ENCODE results near the gene ZIC4. TPM values are rescaled to one million over a fixed set of nuclear protein-coding genes. Genes with fewer than 3 reads are reported as not detected.

Gene ZIC4
- total and polyA plus RNA-seq, 2 experiments from 2014 or later = not detected

- no peak for TF ChIP-seq EZH2phosphoT487 (IDR thresholded peaks at IDR 0.05; ENCODE audit: unreplicated experiment)
- TF ChIP-seq NANOG (IDR thresholded peaks at IDR 0.05; ENCODE audit: borderline replicate concordance) = no peak
- no peak for TF ChIP-seq ZNF114 (CRISPR knock-in tag; IDR thresholded peaks at IDR 0.05)
- no peak for TF ChIP-seq STAT1 (IDR thresholded peaks at IDR 0.05; ENCODE audit: unreplicated experiment)
- no peak for TF ChIP-seq JUNB (IDR thresholded peaks at IDR 0.05; ENCODE audit: unreplicated experiment)
Measured at GRCh38 chr3:147428754-147429153, 22.4 kb upstream of the ZIC4 start (continued).

- Histone ChIP-seq H3K9me2 (ENCODE audit: insufficient read depth) (no peaks in the 10 kb centered on the region), H3K4me2 (no peak overlapping the region), H3K79me2 (replicated peaks; ENCODE audit: insufficient read depth) (no peaks in the 10 kb centered on the region), H3K36me3 (ENCODE audit: insufficient read depth) (no peaks in the 10 kb centered on the region), H2AFZ (no peak overlapping the region), H3K27ac (ENCODE audit: low read depth) (no peak overlapping the region), H3K4me3 (no peak overlapping the region), H4K20me1 (replicated peaks; ENCODE audit: insufficient read depth) (no peaks in the 10 kb centered on the region; the same call in 1 of the 2 replicates), H3K27me3 (ENCODE audit: insufficient read depth) (peaks cover 47% of the 10 kb centered on the region), H3F3A (replicated peaks; ENCODE audit: low read depth) (peaks cover 3% of the 10 kb centered on the region; the same call in 1 of the 2 replicates), H3K4me1 (ENCODE audit: insufficient read depth) (peaks cover 24% of the 10 kb centered on the region)
- peaks cover 23% of the 10 kb centered on the region for H3K27me3 Mint-ChIP-seq (ENCODE audit: insufficient read depth, low read depth, poor library complexity)
- TF ChIP-seq, protein P1, sequence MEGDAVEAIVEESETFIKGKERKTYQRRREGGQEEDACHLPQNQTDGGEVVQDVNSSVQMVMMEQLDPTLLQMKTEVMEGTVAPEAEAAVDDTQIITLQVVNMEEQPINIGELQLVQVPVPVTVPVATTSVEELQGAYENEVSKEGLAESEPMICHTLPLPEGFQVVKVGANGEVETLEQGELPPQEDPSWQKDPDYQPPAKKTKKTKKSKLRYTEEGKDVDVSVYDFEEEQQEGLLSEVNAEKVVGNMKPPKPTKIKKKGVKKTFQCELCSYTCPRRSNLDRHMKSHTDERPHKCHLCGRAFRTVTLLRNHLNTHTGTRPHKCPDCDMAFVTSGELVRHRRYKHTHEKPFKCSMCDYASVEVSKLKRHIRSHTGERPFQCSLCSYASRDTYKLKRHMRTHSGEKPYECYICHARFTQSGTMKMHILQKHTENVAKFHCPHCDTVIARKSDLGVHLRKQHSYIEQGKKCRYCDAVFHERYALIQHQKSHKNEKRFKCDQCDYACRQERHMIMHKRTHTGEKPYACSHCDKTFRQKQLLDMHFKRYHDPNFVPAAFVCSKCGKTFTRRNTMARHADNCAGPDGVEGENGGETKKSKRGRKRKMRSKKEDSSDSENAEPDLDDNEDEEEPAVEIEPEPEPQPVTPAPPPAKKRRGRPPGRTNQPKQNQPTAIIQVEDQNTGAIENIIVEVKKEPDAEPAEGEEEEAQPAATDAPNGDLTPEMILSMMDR (conservative IDR thresholded peaks at IDR 0.05; ENCODE audit: low read depth in 2 of 2) = no peak
- no peak for TF ChIP-seq ZNF331 (CRISPR knock-in tag; IDR thresholded peaks at IDR 0.05; ENCODE audit: low read depth)
- TF ChIP-seq EZH2 (IDR thresholded peaks at IDR 0.05; ENCODE audit: low read depth, unreplicated experiment) = no peak
- no peak for TF ChIP-seq ZNF114 (CRISPR knock-in tag; IDR thresholded peaks at IDR 0.05)
- TF ChIP-seq JUNB (IDR thresholded peaks at IDR 0.05; ENCODE audit: unreplicated experiment) = no peak
- no peaks in the 10 kb centered on the region for H3K36me3 Mint-ChIP-seq (ENCODE audit: low read depth)
- DNase-seq (ENCODE audit: low spot score) = no peak
- peaks cover 16% of the 10 kb centered on the region for H3K4me1 Mint-ChIP-seq
- no peak overlapping the region for H3K4me3 Mint-ChIP-seq
- no peaks in the 10 kb centered on the region for H3K9me3 Mint-ChIP-seq
- no peak overlapping the region for H3K27ac Mint-ChIP-seq
- no peak for ATAC-seq
Measured at GRCh38 chr3:147428326-147428725, 22.0 kb upstream of the ZIC4 start.

DNA sequence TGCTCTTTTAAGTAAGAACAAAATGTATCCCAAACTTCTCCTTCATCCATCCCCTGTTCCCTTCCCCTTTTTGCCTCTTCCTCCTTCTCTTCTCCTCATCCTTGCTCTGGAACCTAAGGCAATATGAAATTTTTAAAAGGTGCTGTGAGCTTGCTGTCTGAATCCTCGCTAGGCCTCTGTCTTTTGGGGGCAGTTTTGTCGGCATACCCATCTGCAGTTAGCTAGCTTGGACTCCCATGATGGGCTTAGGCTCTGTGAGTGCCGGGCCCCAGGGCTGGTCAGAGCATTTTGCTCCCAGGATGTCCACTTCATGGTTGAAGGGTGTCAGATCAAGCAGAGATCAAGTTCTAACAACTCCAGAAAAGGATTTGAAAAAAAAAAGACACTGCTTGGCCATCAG lies 21.4 kb upstream of the ZIC4 start:
- Mint-ChIP-seq H3K4me1 (peaks cover 22% of the 10 kb centered on the region), H3K27me3 (ENCODE audit: insufficient read depth, low read depth, poor library complexity) (peaks cover 29% of the 10 kb centered on the region), H3K4me3 (no peak overlapping the region), H3K9me3 (no peaks in the 10 kb centered on the region), H3K27ac (no peak overlapping the region), H3K36me3 (ENCODE audit: low read depth) (no peaks in the 10 kb centered on the region)
- H3K4me2 ChIP-seq = no peak overlapping the region
- H3K36me3 ChIP-seq (ENCODE audit: insufficient read depth) = no peaks in the 10 kb centered on the region
- ATAC-seq = no peak
- no peak overlapping the region for H3K27ac ChIP-seq (ENCODE audit: low read depth)
- H4K20me1 ChIP-seq (replicated peaks; ENCODE audit: insufficient read depth) = no peaks in the 10 kb centered on the region; the same call in 1 of the 2 replicates
- H2AFZ ChIP-seq = no peak overlapping the region
- H3K9me2 ChIP-seq (ENCODE audit: insufficient read depth) = no peaks in the 10 kb centered on the region
- H3K4me3 ChIP-seq = no peak overlapping the region
- H3K27me3 ChIP-seq (ENCODE audit: insufficient read depth) = peaks cover 53% of the 10 kb centered on the region
- no peak for DNase-seq (ENCODE audit: low spot score)
- H3K4me1 ChIP-seq (ENCODE audit: insufficient read depth) = peaks cover 30% of the 10 kb centered on the region
- H3F3A ChIP-seq (replicated peaks; ENCODE audit: low read depth) = peaks cover 8% of the 10 kb centered on the region; the same call in 1 of the 2 replicates
- H3K79me2 ChIP-seq (replicated peaks; ENCODE audit: insufficient read depth) = no peaks in the 10 kb centered on the region
- no peak for TF ChIP-seq POLR2AphosphoS5 (IDR thresholded peaks at IDR 0.05; ENCODE audit: low read depth)
- TF ChIP-seq EZH2phosphoT487 (IDR thresholded peaks at IDR 0.05; ENCODE audit: unreplicated experiment) = no peak
- TF ChIP-seq STAT1 (IDR thresholded peaks at IDR 0.05; ENCODE audit: unreplicated experiment) = no peak
- no peak for TF ChIP-seq NANOG (IDR thresholded peaks at IDR 0.05; ENCODE audit: borderline replicate concordance)
- TF ChIP-seq EZH2 (IDR thresholded peaks at IDR 0.05; ENCODE audit: low read depth, unreplicated experiment) = no peak
- TF ChIP-seq ZNF114 (CRISPR knock-in tag; IDR thresholded peaks at IDR 0.05) = no peak
- no peak for TF ChIP-seq REST (IDR thresholded peaks at IDR 0.05; ENCODE audit: unreplicated experiment)
- no peak for TF ChIP-seq ETS1 (IDR thresholded peaks at IDR 0.05)
- TF ChIP-seq JUNB (IDR thresholded peaks at IDR 0.05; ENCODE audit: unreplicated experiment) = no peak
- TF ChIP-seq, protein P1 (conservative IDR thresholded peaks at IDR 0.05; ENCODE audit: low read depth in 2 of 2) = no peak
- no peak for TF ChIP-seq ZNF331 (CRISPR knock-in tag; IDR thresholded peaks at IDR 0.05; ENCODE audit: low read depth)
- no peak for TF ChIP-seq CREB1 (CRISPR knock-in tag; IDR thresholded peaks at IDR 0.05; ENCODE audit: low read depth)

Data from GM23338 (cell line).